ENCODE results near the gene PADI3. TPM values are rescaled to one million over a fixed set of nuclear protein-coding genes. Genes with fewer than 3 reads are reported as not detected.

Gene PADI3
- total RNA-seq, 3 donors from 2014 or later (not counting 1 experiment from before 2014, with no cell fraction given), result not detected

DNA sequence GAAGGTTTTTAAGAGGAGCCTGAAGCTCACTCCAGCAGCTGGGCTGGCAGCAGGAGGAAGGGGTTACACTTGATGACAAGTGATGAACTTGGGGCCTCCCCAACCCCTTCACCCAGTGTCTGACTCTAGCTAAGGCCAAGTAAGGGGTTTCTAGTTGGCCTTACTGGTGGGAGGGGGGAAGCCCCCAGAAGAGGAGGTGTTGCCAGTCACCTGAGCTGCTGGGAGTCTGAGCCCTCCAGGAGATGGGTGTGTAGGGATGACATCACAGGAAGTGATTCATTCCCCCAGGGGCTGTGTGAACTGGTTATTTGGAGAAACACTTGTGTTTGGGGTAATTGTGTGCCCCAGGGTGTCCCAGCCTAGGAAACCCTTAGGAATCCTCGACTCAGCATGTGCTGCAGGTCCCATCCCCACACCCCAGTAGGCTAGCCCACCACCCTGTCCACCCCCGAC lies 40.9 kb upstream of the PADI3 start:
- no peaks in the 10 kb centered on the region for H3K36me3 Mint-ChIP-seq
- Histone ChIP-seq H3K9me3 (ENCODE audit: control insufficient read depth, insufficient read depth, low read length) (no peaks in the 10 kb centered on the region), H3K36me3 (ENCODE audit: control insufficient read depth, insufficient read depth, low read length) (no peaks in the 10 kb centered on the region), H3K27me3 (ENCODE audit: control insufficient read depth, insufficient read depth, low read length) (peaks cover 3% of the 10 kb centered on the region), H3K27ac (ENCODE audit: low read length) (no peak overlapping the region), H3K4me1 (ENCODE audit: control insufficient read depth, insufficient read depth, low read length) (peaks cover 33% of the 10 kb centered on the region), H3K4me3 (ENCODE audit: low read length) (no peak overlapping the region)
- peaks cover 20 to 32% of the 10 kb centered on the region in 2 donors for H3K4me1 Mint-ChIP-seq
- H3K9me3 Mint-ChIP-seq, result no peaks in the 10 kb centered on the region
- peak overlapping the region in 1 of 2 donors; percentile 46 for H3K27ac Mint-ChIP-seq
- TF ChIP-seq, protein P1, sequence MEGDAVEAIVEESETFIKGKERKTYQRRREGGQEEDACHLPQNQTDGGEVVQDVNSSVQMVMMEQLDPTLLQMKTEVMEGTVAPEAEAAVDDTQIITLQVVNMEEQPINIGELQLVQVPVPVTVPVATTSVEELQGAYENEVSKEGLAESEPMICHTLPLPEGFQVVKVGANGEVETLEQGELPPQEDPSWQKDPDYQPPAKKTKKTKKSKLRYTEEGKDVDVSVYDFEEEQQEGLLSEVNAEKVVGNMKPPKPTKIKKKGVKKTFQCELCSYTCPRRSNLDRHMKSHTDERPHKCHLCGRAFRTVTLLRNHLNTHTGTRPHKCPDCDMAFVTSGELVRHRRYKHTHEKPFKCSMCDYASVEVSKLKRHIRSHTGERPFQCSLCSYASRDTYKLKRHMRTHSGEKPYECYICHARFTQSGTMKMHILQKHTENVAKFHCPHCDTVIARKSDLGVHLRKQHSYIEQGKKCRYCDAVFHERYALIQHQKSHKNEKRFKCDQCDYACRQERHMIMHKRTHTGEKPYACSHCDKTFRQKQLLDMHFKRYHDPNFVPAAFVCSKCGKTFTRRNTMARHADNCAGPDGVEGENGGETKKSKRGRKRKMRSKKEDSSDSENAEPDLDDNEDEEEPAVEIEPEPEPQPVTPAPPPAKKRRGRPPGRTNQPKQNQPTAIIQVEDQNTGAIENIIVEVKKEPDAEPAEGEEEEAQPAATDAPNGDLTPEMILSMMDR (IDR thresholded peaks at IDR 0.05), result no peak
- H3K4me3 Mint-ChIP-seq, result no peak overlapping the region
- H3K27me3 Mint-ChIP-seq (ENCODE audit: low read depth in 2 of 2), result peaks cover 19 to 35% of the 10 kb centered on the region in 2 donors
- ATAC-seq (peak; percentile 33 to 70 (median 59)), DNase-seq (peak in 1 of 2 donors; percentile 48)
- WGBS (ENCODE audit: insufficient coverage), result 57% methylated on average over 2 of the region's 2 CpGs
- intact Hi-C loops (cut with micrococcal nuclease), result no loop called here

DNA sequence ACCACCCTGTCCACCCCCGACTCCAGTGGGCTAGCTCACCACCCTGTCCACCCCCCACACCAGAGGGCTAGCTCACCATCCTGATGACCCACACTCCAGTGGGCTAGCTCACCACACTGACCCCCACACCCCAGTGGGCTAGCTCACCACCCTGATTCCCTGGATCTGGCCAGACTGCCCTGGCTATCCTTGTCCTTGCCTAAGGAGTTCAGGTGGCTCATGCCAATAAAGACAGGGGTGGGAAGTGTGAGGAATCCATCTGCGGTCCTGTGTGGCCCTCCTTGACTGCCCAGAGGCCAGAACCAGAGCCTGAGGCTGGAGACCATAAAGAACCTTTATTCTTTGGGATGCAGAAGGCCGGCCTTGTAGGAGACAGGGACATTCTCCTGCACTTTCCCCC lies 40.4 kb upstream of the PADI3 start:
- H3K4me1 ChIP-seq (ENCODE audit: control insufficient read depth, insufficient read depth, low read length), result peaks cover 36% of the 10 kb centered on the region
- Mint-ChIP-seq H3K4me3 (no peak overlapping the region), H3K36me3 (no peaks in the 10 kb centered on the region), H3K9me3 (no peaks in the 10 kb centered on the region), H3K4me1 (peaks cover 26 to 38% of the 10 kb centered on the region in 2 donors), H3K27ac (no peak overlapping the region), H3K27me3 (ENCODE audit: low read depth in 2 of 2) (peaks cover 24 to 35% of the 10 kb centered on the region in 2 donors)
- no peak for ATAC-seq
- TF ChIP-seq, protein P1 (IDR thresholded peaks at IDR 0.05), result no peak
- H3K4me3 ChIP-seq (ENCODE audit: low read length), result no peak overlapping the region
- WGBS (ENCODE audit: insufficient coverage), result 92% methylated on average over 3 of the region's 3 CpGs
- no peak for DNase-seq
- peaks cover 3% of the 10 kb centered on the region for H3K27me3 ChIP-seq (ENCODE audit: control insufficient read depth, insufficient read depth, low read length)
- H3K36me3 ChIP-seq (ENCODE audit: control insufficient read depth, insufficient read depth, low read length), result no peaks in the 10 kb centered on the region
- H3K27ac ChIP-seq (ENCODE audit: low read length), result no peak overlapping the region
- no peaks in the 10 kb centered on the region for H3K9me3 ChIP-seq (ENCODE audit: control insufficient read depth, insufficient read depth, low read length)
- intact Hi-C loops (cut with micrococcal nuclease), result no loop called here

DNA sequence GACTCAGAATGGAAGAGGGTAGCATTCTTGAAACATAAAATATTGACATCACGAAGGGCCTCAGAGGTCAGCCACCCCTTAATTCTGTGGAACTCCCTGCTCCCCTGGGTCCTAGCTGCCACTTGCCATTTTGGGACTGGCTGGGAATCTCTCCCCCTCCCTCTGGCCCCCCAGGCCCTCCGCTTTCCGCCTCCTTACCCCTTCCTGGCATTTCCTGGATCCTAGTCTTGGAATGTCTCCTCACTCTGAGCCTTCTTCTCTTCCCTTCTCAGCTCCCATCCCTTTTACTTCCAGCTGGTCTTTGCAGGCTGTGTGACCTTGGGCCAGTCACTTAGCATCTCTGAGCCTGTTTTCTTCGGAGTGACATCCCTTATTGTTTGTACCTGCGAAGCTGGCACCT lies 39.5 kb upstream of the PADI3 start:
- Mint-ChIP-seq H3K27me3 (ENCODE audit: low read depth in 2 of 2) (peaks cover 22 to 37% of the 10 kb centered on the region in 2 donors), H3K4me3 (no peak overlapping the region), H3K27ac (no peak overlapping the region), H3K4me1 (peaks cover 32 to 47% of the 10 kb centered on the region in 2 donors), H3K36me3 (no peaks in the 10 kb centered on the region), H3K9me3 (no peaks in the 10 kb centered on the region)
- Histone ChIP-seq H3K4me3 (ENCODE audit: low read length) (no peak overlapping the region), H3K9me3 (ENCODE audit: control insufficient read depth, insufficient read depth, low read length) (no peaks in the 10 kb centered on the region), H3K27me3 (ENCODE audit: control insufficient read depth, insufficient read depth, low read length) (peaks cover 3% of the 10 kb centered on the region), H3K27ac (ENCODE audit: low read length) (no peak overlapping the region), H3K4me1 (ENCODE audit: control insufficient read depth, insufficient read depth, low read length) (peaks cover 36% of the 10 kb centered on the region), H3K36me3 (ENCODE audit: control insufficient read depth, insufficient read depth, low read length) (no peaks in the 10 kb centered on the region)
- TF ChIP-seq, protein P1 (IDR thresholded peaks at IDR 0.05), result no peak
- intact Hi-C loops (cut with micrococcal nuclease), result no loop called here
- ATAC-seq, result no peak
- 91% methylated on average over 5 of the region's 5 CpGs for WGBS (ENCODE audit: insufficient coverage)
- no peak for DNase-seq

DNA sequence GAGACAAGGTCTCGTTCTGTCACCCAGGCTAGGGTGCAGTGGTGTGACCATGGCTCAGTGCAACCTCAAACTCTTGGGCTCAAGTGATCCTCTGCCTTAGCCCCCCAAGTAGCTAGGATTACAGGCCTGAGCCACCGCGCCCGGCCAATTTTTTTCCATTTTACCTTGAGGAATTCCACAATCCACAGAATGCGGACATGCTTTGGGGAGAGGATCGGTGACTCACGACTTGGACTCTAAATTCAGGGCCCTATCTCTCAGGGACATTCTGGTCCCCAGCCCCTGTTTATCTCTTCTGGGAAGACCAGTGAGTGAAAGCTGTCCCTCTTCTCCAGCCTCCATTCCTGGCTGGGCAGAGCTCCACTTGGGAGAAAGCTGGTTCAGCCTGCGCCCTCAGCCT lies 38.7 kb upstream of the PADI3 start:
- intact Hi-C loops (cut with micrococcal nuclease), result no loop called here
- Mint-ChIP-seq H3K36me3 (no peaks in the 10 kb centered on the region), H3K27me3 (ENCODE audit: low read depth in 2 of 2) (peaks cover 22 to 32% of the 10 kb centered on the region in 2 donors), H3K9me3 (no peaks in the 10 kb centered on the region), H3K27ac (no peak overlapping the region), H3K4me1 (peaks cover 32 to 44% of the 10 kb centered on the region in 2 donors), H3K4me3 (no peak overlapping the region)
- no peak overlapping the region for H3K4me3 ChIP-seq (ENCODE audit: low read length)
- 97% methylated on average over 8 of the region's 8 CpGs for WGBS (ENCODE audit: insufficient coverage)
- no peak overlapping the region for H3K27ac ChIP-seq (ENCODE audit: low read length)
- H3K9me3 ChIP-seq (ENCODE audit: control insufficient read depth, insufficient read depth, low read length), result no peaks in the 10 kb centered on the region
- no peak for ATAC-seq
- peaks cover 7% of the 10 kb centered on the region for H3K27me3 ChIP-seq (ENCODE audit: control insufficient read depth, insufficient read depth, low read length)
- no peak for DNase-seq
- TF ChIP-seq, protein P1 (IDR thresholded peaks at IDR 0.05), result no peak
- no peaks in the 10 kb centered on the region for H3K36me3 ChIP-seq (ENCODE audit: control insufficient read depth, insufficient read depth, low read length)
- H3K4me1 ChIP-seq (ENCODE audit: control insufficient read depth, insufficient read depth, low read length), result peaks cover 36% of the 10 kb centered on the region

Measured in natural killer cell (primary cell).